Stimulated activated CD8-positive, alpha-beta memory T cell treated with anti-CD3 and anti-CD28 coated beads, Interleukin-12 subunit alpha, Interleukin-12 subunit beta, amount 100 ng/mL, for 24 hours (primary cell): ENCODE data around the gene TECPR1.

Source experiments
- DNase-seq: peaks from one replicate; pipeline ENCODE4 v3.0.0-alpha.2; 2020; ENCODE audit errors: extremely low read depth

Gene TECPR1

GRCh38 chr7:98251601-98252424 is at the start of gene TECPR1:
Gene TECPR1, minus strand, starts transcription at chr7:98252232. Its CDS starts 6,086 bp downstream, at chr7:98246146.
- peak; percentile 74 for DNase-seq

GRCh38 chr7:98300595-98301372 is 48.8 kb upstream of the TECPR1 start:
- DNase-seq = no peak

GRCh38 chr7:98297626-98298286 is 45.7 kb upstream of the TECPR1 start:
- DNase-seq = no peak

GRCh38 chr7:98296833-98297232 is 44.8 kb upstream of the TECPR1 start:
- DNase-seq = no peak

- DNase-seq = no peak
Measured at GRCh38 chr7:98295467-98296192, 43.6 kb upstream of the TECPR1 start.

GRCh38 chr7:98294798-98295382 is 42.9 kb upstream of the TECPR1 start:
- DNase-seq = no peak

- no peak for DNase-seq
Measured at GRCh38 chr7:98294326-98294725, 42.3 kb upstream of the TECPR1 start.

GRCh38 chr7:98293746-98294145 is 41.7 kb upstream of the TECPR1 start:
- DNase-seq = no peak

GRCh38 chr7:98293265-98293664 is 41.2 kb upstream of the TECPR1 start:
- DNase-seq = no peak

GRCh38 chr7:98291717-98292116 is 39.7 kb upstream of the TECPR1 start:
- no peak for DNase-seq

- no peak for DNase-seq
Measured at GRCh38 chr7:98289333-98289875, 37.4 kb upstream of the TECPR1 start.

- DNase-seq = no peak
Measured at GRCh38 chr7:98288064-98288823, 36.2 kb upstream of the TECPR1 start.

- no peak for DNase-seq
Measured at GRCh38 chr7:98287486-98287959, 35.5 kb upstream of the TECPR1 start.

- DNase-seq = no peak
Measured at GRCh38 chr7:98286701-98287485, 34.9 kb upstream of the TECPR1 start.

- DNase-seq = no peak
Measured at GRCh38 chr7:98286093-98286539, 34.1 kb upstream of the TECPR1 start.

- no peak for DNase-seq
Measured at GRCh38 chr7:98285157-98286092, 33.4 kb upstream of the TECPR1 start.

- DNase-seq = no peak
Measured at GRCh38 chr7:98284335-98285036, 32.5 kb upstream of the TECPR1 start.

GRCh38 chr7:98283887-98284222 is 31.8 kb upstream of the TECPR1 start:
- no peak for DNase-seq
